ENCODE measurements around the gene ZBTB12. TPM values are rescaled to one million over a fixed set of nuclear protein-coding genes. Genes with fewer than 3 reads are reported as not detected.

ZBTB12 gene
- total and polyA plus RNA-seq, 10 of the 15 experiments (the other 5 are each of a cell fraction or from before 2014, with no cell fraction given): 0.81 to 4.5 (median 1.7) TPM; not detected in 4

DNA sequence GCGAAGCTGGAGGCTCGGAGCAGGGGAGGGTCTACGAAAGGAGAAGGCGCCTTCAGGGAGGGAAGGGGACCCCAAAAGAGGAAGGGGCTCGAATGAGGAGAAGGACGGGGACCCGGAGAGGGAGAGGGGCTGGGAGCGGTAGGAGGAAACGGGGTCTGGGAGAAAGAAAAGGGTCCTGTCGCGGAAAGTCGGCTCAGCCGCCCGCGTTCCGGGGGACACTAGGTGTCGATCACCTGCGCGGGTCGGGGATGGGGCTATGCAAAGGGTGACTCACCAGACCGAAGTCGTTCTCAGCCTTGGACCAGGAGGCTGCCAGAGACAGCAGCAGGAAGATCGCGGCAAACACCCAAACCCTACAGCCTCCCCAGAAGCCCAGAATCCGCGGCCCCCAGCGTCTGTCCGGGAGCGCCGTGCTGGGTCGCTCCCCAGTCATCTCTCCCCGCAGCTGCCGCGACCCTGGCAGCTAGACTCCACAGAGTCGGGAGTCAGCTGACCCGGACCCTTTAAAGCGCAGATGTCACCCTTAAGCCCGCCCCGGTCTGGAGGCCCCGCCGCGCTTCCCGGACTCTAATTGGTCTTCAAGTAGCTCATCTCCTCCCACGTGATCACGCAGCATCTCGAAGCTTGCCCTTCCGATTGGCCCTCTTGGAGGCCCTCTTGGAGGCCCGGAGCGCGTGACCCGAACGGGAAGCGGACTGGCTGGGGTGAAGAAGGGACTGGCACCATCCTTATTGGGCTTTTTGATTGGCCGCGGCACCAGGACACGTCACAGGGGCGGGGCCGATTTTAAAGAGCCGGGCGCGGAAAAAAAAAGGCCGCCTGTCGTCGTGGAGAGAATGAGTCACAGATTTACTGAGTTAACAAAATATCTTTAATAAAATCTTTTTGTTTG lies 39.3 kb downstream of the ZBTB12 start, which contains the start of gene NEU1 (continued):
- TF ChIP-seq, protein P1, sequence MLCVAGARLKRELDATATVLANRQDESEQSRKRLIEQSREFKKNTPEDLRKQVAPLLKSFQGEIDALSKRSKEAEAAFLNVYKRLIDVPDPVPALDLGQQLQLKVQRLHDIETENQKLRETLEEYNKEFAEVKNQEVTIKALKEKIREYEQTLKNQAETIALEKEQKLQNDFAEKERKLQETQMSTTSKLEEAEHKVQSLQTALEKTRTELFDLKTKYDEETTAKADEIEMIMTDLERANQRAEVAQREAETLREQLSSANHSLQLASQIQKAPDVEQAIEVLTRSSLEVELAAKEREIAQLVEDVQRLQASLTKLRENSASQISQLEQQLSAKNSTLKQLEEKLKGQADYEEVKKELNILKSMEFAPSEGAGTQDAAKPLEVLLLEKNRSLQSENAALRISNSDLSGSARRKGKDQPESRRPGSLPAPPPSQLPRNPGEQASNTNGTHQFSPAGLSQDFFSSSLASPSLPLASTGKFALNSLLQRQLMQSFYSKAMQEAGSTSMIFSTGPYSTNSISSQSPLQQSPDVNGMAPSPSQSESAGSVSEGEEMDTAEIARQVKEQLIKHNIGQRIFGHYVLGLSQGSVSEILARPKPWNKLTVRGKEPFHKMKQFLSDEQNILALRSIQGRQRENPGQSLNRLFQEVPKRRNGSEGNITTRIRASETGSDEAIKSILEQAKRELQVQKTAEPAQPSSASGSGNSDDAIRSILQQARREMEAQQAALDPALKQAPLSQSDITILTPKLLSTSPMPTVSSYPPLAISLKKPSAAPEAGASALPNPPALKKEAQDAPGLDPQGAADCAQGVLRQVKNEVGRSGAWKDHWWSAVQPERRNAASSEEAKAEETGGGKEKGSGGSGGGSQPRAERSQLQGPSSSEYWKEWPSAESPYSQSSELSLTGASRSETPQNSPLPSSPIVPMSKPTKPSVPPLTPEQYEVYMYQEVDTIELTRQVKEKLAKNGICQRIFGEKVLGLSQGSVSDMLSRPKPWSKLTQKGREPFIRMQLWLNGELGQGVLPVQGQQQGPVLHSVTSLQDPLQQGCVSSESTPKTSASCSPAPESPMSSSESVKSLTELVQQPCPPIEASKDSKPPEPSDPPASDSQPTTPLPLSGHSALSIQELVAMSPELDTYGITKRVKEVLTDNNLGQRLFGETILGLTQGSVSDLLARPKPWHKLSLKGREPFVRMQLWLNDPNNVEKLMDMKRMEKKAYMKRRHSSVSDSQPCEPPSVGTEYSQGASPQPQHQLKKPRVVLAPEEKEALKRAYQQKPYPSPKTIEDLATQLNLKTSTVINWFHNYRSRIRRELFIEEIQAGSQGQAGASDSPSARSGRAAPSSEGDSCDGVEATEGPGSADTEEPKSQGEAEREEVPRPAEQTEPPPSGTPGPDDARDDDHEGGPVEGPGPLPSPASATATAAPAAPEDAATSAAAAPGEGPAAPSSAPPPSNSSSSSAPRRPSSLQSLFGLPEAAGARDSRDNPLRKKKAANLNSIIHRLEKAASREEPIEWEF (IDR thresholded peaks at IDR 0.05; ENCODE audit: insufficient replicate concordance, low read depth, low read length): no peak
- TF ChIP-seq, protein P2, sequence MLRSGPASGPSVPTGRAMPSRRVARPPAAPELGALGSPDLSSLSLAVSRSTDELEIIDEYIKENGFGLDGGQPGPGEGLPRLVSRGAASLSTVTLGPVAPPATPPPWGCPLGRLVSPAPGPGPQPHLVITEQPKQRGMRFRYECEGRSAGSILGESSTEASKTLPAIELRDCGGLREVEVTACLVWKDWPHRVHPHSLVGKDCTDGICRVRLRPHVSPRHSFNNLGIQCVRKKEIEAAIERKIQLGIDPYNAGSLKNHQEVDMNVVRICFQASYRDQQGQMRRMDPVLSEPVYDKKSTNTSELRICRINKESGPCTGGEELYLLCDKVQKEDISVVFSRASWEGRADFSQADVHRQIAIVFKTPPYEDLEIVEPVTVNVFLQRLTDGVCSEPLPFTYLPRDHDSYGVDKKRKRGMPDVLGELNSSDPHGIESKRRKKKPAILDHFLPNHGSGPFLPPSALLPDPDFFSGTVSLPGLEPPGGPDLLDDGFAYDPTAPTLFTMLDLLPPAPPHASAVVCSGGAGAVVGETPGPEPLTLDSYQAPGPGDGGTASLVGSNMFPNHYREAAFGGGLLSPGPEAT (IDR thresholded peaks at IDR 0.05; ENCODE audit: low read depth): peak; percentile 79; the same call in 1 of the 2 replicates
- TF ChIP-seq ZNF384 (IDR thresholded peaks at IDR 0.05; ENCODE audit: borderline replicate concordance, low read depth, low read length) (0 out of 2 replicates have a peak, but pooled peaks have one; percentile 44), BACH1 (IDR thresholded peaks at IDR 0.05; ENCODE audit: borderline replicate concordance) (peak; percentile 90), LARP7 (IDR thresholded peaks at IDR 0.05) (peak; percentile 75), NFYA (IDR thresholded peaks at IDR 0.05; ENCODE audit: borderline replicate concordance, low read depth, low read length) (no peak), RFX5 (IDR thresholded peaks at IDR 0.05; ENCODE audit: low read depth, low read length) (0 out of 2 replicates have a peak, but pooled peaks have one; percentile 38)
- TF ChIP-seq, protein P3, sequence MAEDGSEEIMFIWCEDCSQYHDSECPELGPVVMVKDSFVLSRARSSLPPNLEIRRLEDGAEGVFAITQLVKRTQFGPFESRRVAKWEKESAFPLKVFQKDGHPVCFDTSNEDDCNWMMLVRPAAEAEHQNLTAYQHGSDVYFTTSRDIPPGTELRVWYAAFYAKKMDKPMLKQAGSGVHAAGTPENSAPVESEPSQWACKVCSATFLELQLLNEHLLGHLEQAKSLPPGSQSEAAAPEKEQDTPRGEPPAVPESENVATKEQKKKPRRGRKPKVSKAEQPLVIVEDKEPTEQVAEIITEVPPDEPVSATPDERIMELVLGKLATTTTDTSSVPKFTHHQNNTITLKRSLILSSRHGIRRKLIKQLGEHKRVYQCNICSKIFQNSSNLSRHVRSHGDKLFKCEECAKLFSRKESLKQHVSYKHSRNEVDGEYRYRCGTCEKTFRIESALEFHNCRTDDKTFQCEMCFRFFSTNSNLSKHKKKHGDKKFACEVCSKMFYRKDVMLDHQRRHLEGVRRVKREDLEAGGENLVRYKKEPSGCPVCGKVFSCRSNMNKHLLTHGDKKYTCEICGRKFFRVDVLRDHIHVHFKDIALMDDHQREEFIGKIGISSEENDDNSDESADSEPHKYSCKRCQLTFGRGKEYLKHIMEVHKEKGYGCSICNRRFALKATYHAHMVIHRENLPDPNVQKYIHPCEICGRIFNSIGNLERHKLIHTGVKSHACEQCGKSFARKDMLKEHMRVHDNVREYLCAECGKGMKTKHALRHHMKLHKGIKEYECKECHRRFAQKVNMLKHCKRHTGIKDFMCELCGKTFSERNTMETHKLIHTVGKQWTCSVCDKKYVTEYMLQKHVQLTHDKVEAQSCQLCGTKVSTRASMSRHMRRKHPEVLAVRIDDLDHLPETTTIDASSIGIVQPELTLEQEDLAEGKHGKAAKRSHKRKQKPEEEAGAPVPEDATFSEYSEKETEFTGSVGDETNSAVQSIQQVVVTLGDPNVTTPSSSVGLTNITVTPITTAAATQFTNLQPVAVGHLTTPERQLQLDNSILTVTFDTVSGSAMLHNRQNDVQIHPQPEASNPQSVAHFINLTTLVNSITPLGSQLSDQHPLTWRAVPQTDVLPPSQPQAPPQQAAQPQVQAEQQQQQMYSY (CRISPR knock-in tag; IDR thresholded peaks at IDR 0.05): no peak
- TF ChIP-seq, protein P4, sequence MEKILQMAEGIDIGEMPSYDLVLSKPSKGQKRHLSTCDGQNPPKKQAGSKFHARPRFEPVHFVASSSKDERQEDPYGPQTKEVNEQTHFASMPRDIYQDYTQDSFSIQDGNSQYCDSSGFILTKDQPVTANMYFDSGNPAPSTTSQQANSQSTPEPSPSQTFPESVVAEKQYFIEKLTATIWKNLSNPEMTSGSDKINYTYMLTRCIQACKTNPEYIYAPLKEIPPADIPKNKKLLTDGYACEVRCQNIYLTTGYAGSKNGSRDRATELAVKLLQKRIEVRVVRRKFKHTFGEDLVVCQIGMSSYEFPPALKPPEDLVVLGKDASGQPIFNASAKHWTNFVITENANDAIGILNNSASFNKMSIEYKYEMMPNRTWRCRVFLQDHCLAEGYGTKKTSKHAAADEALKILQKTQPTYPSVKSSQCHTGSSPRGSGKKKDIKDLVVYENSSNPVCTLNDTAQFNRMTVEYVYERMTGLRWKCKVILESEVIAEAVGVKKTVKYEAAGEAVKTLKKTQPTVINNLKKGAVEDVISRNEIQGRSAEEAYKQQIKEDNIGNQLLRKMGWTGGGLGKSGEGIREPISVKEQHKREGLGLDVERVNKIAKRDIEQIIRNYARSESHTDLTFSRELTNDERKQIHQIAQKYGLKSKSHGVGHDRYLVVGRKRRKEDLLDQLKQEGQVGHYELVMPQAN (conservative IDR thresholded peaks at IDR 0.05): peak; percentile 94
- TF ChIP-seq, protein P5, sequence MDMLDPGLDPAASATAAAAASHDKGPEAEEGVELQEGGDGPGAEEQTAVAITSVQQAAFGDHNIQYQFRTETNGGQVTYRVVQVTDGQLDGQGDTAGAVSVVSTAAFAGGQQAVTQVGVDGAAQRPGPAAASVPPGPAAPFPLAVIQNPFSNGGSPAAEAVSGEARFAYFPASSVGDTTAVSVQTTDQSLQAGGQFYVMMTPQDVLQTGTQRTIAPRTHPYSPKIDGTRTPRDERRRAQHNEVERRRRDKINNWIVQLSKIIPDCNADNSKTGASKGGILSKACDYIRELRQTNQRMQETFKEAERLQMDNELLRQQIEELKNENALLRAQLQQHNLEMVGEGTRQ (IDR thresholded peaks at IDR 0.05; ENCODE audit: borderline replicate concordance, low read depth, low read length): peak; percentile 95
- TF ChIP-seq, protein P6, sequence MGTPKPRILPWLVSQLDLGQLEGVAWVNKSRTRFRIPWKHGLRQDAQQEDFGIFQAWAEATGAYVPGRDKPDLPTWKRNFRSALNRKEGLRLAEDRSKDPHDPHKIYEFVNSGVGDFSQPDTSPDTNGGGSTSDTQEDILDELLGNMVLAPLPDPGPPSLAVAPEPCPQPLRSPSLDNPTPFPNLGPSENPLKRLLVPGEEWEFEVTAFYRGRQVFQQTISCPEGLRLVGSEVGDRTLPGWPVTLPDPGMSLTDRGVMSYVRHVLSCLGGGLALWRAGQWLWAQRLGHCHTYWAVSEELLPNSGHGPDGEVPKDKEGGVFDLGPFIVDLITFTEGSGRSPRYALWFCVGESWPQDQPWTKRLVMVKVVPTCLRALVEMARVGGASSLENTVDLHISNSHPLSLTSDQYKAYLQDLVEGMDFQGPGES (IDR thresholded peaks at IDR 0.05): peak; percentile 78

Measured in GM12878 (cell line).